ENCODE results near the gene PID1.

The PID1 gene

DNA sequence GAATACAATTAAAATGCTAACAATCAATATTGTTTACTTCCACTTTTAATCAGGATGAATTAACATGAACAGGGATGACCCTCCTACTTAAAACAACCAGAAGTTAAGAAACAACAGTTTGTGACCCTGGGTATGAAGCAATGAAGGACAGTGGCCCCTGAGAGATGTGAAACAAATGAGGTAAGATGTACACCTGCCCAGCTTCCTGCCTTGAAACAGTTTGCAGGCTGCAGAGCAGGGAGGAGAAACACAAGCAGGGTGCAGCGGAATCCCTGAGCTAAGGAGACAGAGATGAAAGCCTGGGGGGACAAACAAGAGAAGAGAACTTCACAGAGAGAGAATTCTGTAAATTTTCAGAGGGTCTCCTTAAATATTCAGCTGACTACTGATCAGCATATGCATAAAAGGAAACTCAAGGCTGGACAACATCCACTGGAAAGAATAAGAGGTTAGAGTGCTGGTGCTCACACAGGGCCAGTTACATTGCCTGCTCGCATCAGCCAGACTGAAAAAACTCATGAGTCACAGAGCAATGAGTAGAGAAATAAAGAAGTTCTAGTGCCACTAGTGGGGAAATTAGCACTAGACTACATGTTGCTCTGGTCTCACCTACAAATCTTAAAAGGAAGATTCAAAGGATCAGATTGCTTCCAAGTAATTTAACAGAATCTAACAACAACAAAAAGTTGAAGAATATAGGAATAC is 106.4 kb downstream of the PID1 start:
- DNase-seq (ENCODE audit: low read depth in 2 of 2) = no peak

- no peak for DNase-seq (ENCODE audit: low read depth in 2 of 2)
Measured at GRCh38 chr2:229163893-229164292, 107.2 kb downstream of the PID1 start.

DNA sequence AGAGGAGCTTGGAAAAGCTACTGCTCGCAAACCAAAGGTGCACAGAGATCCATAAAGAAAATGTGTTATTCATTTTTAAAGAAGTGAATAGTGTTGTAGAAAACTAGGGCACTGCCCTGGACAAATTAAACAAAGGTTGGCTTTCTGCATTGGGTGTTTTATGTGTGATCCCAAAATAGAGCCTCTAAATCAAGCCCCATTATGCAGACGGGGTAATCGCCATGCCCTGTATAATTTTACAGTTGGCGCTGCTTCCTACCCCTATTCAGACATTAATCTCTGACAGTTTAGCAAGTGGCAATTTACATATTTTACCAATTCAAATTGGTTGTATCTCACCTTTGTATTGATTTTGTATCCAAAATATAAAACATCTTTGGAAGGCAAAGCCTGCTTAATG is 109.1 kb downstream of the PID1 start:
- DNase-seq (ENCODE audit: low read depth in 2 of 2) = no peak

- no peak for DNase-seq (ENCODE audit: low read depth in 2 of 2)
Measured at GRCh38 chr2:229160984-229161383, 110.1 kb downstream of the PID1 start.

DNA sequence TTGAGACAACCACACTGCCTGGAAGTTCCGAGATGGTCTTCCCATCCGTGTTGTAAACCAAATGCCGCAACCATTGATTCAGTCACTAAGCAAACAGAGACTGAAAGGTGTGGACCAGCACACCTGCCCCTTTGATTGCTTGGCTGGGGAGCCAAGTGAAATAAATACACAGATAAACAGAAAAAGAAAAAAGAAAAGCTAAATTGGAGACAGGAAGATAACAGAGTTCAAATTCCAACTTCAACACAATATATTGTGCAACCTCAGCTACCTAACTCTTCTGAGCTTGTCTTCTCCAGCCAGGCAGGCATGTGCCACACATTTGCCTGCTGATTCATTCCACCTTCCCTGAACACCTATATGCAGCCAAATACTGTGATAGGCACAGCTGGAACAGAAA is 110.9 kb downstream of the PID1 start:
- DNase-seq (ENCODE audit: low read depth in 2 of 2) = no peak

DNA sequence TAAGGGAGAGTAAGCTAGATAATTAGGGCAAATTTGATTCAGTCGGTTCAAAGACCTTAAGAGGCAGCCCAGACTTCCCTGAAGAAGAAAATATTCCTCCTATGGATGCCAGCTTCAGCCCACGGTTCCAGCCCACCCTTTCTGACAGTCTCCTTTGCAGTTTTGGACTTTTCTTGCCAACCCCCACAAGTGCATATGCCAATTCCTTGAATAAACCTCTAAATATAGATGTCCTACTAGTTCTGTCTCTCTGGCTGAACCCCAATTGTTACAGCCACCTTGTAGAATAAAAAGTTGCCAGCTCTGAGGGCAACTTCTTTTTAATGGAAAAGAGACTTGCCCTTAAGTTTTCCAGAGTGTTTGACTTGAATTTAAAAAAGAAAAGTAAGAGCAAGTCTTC is 111.7 kb downstream of the PID1 start:
- DNase-seq (ENCODE audit: low read depth in 2 of 2) = no peak

DNA sequence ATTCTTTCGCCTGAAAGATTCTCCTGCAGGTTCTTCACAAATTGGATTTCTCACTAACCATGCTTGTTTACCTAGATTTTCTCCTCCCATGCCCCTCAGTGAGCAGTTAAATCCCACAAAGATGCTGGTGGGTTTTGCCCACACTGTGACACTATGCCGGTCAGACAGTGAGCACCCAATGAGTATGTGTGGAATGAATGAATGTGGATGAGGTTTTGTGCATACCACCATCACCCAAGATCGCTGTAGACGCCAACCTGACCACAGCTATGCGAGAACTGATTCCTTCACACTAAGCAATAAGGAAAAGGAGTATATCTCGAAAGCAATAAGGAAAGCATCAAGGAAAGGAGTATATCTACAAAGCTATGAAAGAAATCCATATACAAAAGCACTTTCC is 116.7 kb downstream of the PID1 start:
- no peak for DNase-seq (ENCODE audit: low read depth in 2 of 2)

DNA sequence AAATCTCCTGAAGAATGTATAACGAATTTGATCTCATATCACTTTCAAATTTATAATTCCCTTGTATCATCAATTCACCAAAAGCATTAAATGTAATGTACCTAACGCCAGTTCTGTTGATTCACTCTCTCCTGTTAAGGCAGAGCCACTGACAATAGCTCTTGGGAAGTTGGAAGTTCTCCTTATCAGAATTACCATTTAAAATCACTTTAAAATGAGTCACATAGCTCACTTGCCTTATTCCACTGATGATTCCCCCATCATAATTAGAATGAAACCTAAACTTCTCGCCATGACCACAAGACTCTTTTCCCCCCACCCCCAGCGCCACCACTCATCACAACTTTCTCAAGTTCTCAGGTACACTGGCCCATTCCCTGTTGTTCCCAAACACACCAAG is 117.1 kb downstream of the PID1 start:
- DNase-seq (ENCODE audit: low read depth in 2 of 2) = no peak

DNA sequence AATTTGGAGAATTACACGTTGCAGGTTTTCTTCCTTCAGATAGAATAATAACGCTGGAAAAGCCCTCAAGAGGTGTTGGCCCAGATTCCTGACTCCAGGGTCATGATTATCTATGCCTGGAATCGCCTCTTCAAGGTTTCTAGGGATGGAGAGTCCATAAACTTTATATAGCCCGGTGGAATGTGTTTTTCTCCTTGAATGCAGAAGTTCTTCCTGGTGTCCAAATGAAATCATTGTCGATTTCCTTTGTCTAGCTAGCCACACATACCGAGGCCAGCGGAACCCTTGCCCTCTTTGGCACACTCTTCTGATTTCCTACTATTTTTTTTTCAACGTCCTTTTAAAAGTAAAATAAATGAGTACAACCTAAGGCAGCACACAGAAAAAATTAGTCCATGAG is 117.8 kb downstream of the PID1 start:
- DNase-seq (ENCODE audit: low read depth in 2 of 2) = no peak

DNA sequence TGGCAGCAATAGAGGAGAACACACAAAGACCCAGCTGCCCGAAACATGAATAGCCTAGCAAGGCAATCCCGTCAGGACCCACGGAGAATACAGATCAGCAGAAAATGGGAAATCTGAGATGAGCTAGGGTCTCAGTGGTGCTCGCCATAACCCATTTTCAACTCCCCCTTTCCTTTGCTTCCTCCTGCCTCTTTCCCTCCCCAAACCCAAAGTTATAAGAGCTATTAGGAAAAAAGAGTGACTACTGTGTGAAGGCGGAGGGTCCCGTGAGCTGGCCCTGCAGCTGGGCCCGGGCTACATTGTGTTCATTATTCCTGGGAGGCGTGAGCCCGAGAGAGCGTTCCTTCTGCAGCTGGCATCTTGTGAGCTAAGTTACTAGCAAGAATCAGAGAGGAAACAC is 118.4 kb downstream of the PID1 start:
- DNase-seq (ENCODE audit: low read depth in 2 of 2) = no peak

DNA sequence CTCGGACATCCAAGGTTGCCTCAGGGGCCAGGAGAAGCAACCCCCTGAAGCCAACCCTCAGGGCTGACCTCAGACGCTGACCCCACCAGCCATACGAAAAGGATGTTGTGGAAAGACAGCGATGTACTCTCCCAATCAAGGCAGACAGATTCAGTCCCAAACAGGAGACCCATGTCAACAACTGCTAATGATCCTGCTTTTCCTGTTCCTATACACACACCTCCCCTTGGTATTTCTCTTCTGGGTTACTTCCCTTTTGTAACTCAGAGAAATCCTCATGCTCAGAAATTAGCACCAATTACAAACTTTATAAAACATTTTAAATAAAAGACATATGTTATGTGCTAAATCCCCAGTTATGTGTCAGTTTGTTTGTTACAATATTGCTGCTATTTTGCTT is 120.8 kb downstream of the PID1 start:
- DNase-seq (ENCODE audit: low read depth in 2 of 2) = no peak

GRCh38 chr2:229141424-229142025 is 129.6 kb downstream of the PID1 start:
- DNase-seq (ENCODE audit: low read depth in 2 of 2) = no peak

GRCh38 chr2:229137639-229138038 is 133.4 kb downstream of the PID1 start:
- DNase-seq (ENCODE audit: low read depth in 2 of 2) = no peak

DNA sequence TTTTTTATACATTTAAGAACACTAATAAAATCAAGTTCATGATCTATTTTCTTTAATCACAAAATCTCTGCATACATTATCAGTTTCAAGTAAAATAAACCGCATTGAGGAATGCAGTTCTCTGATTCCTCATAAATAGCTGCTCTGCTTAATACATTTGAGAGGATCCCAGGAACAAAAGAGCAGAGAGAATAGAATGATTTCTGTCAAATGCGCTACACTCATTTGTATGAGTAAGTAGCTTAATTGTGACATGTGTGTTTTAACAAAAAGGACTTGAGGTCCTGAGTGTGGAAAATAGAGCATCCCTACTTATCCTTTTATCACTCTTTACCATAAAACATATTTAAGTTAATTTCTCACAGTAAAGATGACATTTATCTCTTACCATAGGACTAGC is 134.0 kb downstream of the PID1 start:
- no peak for DNase-seq (ENCODE audit: low read depth in 2 of 2)

- no peak for DNase-seq (ENCODE audit: low read depth in 2 of 2)
Measured at GRCh38 chr2:229133155-229133772, 137.8 kb downstream of the PID1 start.

GRCh38 chr2:229132236-229132635 is 138.9 kb downstream of the PID1 start:
- no peak for DNase-seq (ENCODE audit: low read depth in 2 of 2)

DNA sequence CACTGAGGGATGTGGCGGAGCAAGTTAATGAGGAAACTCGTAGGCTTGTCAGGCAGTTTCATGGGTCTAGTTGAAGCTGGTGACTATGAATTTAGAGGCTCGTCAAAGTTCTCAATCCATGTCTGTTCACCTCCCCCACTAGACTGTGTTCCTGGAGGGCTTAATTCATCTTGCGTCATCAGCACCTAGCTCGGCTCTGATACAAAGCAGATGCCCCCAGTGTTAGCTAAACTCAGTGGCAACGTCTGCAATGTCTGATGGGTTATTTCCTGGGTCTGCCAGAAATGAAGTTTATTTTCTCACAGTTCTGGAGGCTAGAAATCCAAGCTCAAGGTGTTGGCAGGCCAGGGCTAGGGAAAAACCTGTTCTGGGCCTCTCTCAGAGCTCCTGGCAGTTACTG is 140.6 kb downstream of the PID1 start:
- no peak for DNase-seq (ENCODE audit: low read depth in 2 of 2)

GRCh38 chr2:229129738-229130371 is 141.2 kb downstream of the PID1 start:
- no peak for DNase-seq (ENCODE audit: low read depth in 2 of 2)

DNA sequence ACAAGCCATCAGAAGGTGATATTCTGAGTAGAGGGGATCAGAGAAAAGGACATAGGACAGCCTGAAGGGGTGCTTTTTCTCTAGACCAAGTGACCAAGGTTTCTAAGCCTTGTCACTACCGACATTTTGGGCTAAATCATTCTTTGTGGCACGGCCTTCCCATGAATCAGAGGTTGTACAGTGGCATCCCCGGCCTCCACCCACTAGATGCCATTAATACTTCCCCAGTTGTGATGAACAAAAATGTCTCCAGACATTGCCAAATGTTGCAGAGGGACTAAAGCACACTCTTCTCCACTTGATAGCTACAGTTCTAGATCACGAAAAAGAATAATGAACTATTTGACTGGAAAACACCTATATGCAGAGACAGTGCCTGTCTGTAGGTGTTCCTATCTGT is 143.6 kb downstream of the PID1 start:
- no peak for DNase-seq (ENCODE audit: low read depth in 2 of 2)

DNA sequence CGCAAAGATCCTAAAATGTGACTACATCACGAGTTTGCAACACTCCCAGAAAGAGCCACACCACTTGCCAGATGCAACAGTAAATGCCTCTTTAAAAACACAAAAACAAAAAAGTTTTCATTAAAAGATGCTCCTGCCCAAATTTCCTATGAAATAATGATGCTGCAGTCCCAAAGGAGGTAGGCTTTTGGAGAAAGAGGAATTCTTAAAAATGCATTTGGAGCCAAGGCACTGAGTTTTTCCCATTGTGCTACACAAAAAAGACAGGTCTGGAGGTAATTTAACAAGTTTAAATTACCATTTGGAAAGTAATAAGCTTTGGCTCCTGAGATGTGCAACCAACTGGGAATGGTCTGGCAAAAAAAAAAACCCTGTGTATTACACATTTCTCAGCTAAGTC is 145.0 kb downstream of the PID1 start:
- DNase-seq (ENCODE audit: low read depth in 2 of 2) = no peak

DNA sequence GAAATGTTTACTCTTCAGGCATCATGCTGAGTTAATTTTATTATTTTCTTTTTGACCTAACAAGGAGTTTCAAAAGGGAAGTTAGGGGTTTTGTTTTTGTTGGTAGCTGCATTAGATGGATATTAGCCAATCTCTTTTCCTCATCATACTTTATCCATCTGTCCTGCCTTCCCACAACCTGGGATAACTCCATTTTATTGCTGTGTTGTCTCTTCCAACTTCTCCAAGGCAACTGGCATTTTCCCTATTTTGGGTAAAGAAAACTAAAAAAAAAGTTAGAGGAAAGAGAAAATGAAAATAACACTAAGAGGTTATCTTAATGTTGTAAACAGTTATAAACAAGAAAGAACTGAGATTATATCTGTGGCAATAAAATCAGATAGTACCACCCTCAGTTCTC is 147.0 kb downstream of the PID1 start:
- no peak for DNase-seq (ENCODE audit: low read depth in 2 of 2)

GRCh38 chr2:229118927-229119326 is 152.2 kb downstream of the PID1 start:
- DNase-seq (ENCODE audit: low read depth in 2 of 2) = no peak

- DNase-seq (ENCODE audit: low read depth in 2 of 2) = no peak
Measured at GRCh38 chr2:229118336-229118735, 152.8 kb downstream of the PID1 start.
